Mucosa of gallbladder (tissue), 1 donor: ENCODE data around the gene LY6G6D. TPM values are rescaled to one million over a fixed set of nuclear protein-coding genes. Genes with fewer than 3 reads are reported as not detected.

Experiments
- DNase-seq: peaks from one replicate; pipeline ENCODE4 v3.0.0-alpha.2; 2020; ENCODE audit warnings: low spot score
- total RNA-seq: library from RNA; stranded (reverse); gene quantifications from one replicate; pipeline ENCODE4 v1.2.1, GENCODE V29; 2021
- donor health status: DM: no; HTN: no; CAD: no.

Gene LY6G6D
- total RNA-seq, 1 donor from 2014 or later, result not detected

GRCh38 chr6:31736021-31736767 is 21.0 kb downstream of the LY6G6D start, which contains the start of gene CLIC1:
CLIC1 (minus strand) TSS chr6:31736530; CDS start chr6:31736300, 230 bp downstream.
- peak; percentile 83 for DNase-seq

DNA sequence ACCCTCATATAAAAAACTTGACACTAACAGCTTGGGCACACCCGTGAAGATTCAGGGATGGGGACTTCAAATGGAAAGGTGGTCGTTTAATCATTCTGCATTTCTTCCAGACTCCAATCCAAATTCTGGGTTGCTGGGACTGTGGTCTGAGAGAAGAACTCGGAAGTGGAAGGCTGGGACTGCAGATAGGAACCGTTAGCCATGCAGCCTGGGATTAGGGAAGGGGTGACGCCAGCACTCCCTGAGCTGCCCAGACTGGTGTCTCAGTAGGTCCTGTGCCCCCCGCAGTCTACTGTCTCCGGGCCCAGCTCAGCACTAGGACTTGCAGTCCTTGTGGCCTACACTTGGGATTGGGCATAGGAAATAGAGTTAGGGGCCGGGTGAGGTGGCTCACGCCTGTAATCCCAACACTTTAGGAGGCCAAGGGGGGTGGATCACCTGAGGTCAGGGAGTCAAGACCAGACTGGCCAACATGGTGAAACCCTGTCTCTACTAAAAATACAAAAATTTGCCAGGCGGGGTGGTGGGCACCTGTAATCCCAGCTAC is 21.7 kb downstream of the LY6G6D start:
- no peak for DNase-seq

GRCh38 chr6:31737315-31737990 is 22.3 kb downstream of the LY6G6D start:
- no peak for DNase-seq

GRCh38 chr6:31737991-31738979 is 23.1 kb downstream of the LY6G6D start:
- DNase-seq, result peak; percentile 82

- peak; percentile 99 for DNase-seq
These were observed 24.7 kb downstream of the LY6G6D start, which contains the start of gene MSH5 for GRCh38 chr6:31739639-31740396. MSH5 (plus strand) TSS chr6:31740005; CDS start chr6:31740467, 462 bp downstream.

DNA sequence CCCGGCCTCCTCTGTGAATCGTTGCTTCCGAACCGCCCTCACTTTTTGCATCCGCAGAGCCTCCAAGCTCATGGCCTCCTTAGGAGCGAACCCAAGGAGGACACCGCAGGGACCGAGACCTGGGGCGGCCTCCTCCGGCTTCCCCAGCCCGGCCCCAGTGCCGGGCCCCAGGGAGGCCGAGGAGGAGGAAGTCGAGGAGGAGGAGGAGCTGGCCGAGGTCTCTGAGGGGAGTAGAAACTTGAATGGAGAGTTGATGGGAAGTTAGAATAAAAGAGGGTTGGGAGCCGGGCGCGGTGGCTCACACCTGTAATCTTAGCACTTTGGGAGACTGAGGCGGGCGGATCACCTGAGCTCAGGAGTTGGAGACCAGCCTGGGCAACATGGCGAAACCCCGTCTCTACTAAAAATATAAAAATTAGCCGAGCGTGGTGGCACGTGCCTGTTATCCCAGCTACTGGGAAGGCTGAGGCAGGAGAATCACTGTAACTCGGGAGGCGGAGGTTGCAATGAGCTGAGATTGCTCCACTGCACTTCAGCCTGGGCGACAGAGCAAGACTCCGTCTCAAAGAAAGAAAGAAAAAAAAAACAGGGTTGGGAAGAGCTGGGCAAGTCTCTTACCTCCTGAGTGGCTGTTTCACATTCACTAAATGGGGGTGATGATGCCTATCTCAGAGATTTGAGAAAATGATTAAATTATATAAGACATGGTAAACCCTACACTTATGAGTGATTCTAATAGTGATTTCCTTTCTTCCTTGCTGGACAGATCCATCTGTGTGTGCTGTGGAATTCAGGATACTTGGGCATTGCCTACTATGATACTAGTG is 25.5 kb downstream of the LY6G6D start:
- DNase-seq, result no peak

DNA sequence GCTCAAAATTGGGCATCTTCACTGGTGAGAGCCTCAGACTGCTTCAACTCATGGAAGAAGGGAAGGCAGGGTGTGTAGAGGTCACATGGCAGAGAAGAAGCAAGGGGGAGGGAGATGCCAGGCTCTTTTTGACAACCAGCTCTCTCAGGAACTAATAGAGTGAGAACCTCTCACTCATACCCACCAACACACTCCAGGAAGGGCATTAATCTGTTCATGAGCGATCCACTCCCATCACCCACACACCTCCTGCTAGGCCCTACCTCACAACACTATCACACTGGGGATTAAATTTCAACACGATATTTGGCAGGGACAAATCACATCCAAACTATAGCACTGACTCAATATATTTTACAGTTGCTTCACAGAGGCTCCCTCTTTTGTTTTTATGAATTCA is 26.7 kb downstream of the LY6G6D start:
- no peak for DNase-seq

DNA sequence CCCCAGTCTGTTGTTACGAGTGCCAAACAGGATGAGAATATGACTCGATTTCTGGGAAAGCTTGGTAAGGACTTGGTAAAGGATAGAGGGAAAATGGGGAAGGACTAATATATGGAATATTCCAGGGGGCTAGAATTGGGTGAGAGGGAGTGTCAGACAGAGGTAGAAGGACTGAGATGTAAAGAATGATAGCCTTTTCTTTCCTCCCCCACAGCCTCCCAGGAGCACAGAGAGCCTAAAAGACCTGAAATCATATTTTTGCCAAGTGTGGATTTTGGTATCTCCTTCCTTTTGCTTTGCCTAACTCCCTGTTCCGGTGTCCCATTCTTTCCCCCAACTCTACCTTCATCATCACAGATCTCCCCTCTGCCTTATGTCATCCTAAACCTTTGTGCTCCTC is 27.7 kb downstream of the LY6G6D start:
- no peak for DNase-seq

GRCh38 chr6:31744422-31744821 is 29.3 kb downstream of the LY6G6D start:
- DNase-seq, result no peak

DNA sequence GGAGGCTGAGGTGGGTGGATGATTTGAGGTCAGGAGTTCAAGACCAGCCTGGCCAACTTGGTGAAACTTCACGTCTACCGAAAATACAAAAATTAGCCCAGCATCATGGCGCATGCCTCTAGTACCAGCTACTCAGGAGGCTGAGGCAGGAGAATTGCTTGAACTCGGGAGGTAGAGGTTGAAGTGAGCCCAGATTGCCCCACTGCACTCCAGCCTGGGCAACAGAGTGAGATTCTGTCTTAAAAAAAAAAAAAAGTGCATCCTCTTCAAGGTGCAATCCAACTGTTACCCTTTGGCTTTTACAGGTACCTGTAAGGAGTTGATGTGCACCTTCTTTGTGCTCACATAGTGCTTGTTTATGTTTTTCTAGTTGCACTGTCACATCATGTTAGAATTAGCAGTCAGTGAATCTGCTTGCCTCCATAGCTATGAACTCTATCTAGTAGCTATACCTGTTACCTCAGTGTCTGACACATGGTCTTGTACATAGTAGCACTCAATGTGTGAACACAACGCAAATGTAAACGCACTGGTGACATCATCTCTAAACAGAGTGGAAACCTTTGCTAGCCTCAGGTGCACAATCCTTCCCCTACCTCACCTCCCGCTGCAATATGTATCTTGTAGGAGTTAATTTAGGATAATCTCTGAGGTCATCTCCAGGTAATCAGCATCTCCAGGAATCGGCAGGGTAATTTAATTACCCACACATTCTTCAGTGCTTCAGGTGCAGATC is 34.3 kb downstream of the LY6G6D start:
- DNase-seq, result no peak

DNA sequence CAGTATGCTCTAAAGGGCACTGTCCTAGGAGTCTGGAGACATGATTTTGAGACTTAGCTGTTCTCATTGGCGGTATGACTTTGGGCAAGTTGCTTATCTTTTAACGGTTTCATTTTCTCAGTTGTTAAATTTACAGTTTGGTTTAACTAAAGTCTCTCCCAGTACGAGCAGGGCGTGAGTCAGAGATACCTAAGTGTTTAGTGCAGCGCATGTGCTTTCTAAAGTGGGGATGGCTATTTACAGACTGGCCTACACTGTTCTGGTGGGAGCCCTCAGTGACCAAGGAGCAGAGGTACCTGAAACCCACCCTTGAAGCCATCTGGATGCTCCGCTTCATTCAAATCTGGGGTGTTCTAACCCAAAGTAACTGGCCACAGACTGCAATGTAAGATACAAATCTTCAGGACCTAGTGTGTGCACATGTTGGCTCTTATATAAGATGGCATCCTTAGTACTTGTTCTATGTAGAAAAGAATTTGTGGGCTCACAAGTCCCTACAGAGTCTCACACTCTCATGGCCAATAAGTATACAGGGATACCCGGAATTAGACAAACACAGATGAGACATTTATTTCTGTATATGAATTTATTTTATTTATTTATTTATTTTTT is 35.4 kb downstream of the LY6G6D start:
- no peak for DNase-seq

GRCh38 chr6:31752739-31753319 is 37.7 kb downstream of the LY6G6D start:
- DNase-seq, result no peak

DNA sequence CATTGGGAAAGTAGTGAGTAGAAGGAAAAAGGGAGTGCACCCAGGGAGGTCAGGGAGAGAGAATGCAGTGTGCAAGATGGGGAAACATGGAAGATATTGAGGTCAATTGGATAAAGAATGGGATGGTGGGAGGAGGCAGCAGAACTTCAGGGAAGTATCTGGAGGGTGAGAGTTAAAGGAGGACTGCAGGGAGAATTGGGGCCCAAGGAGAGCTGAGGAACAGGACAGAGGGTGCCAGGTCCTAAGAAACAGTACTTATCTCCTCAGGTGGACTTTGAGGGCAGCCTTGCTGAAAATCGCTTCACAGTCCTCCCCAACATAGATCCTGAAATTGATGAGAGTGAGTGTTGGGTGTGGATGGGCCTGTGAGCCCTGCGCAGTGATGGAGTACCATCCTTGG is 43.1 kb downstream of the LY6G6D start:
- no peak for DNase-seq

DNA sequence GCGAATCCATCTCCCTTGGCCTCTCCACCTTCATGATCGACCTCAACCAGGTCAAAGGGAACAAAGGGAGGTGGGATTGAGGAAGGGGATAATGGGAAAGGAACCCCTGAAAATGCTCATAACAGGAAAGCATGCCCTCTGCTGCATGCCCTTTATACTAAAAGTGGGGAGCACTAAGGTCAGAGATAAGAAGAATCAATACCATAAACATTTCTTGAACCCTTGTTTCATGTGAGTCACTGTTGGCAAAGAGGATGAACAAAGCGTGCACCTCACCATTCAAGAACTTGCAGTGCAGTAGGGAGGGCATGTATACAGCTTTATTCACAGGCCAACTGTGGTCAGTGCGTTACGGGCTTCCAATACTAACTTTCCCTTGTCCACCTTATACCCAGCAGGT is 45.6 kb downstream of the LY6G6D start:
- DNase-seq, result no peak

DNA sequence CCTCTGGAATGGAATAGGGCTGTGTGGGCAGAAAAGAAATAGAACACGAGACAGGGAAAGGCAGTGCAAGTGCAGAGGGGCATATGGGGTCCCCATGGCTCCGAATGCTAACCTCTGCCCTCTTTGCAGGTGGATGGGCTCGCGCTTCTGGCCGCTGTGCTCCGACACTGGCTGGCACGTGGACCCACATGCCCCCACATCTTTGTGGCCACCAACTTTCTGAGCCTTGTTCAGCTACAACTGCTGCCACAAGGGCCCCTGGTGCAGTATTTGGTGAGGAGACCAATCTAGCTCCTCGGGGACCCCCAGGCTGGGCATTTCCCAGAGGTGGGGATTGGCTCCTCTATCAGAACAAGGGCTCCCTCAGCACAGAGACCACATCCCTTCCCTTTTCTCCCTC is 46.2 kb downstream of the LY6G6D start:
- DNase-seq, result no peak

DNA sequence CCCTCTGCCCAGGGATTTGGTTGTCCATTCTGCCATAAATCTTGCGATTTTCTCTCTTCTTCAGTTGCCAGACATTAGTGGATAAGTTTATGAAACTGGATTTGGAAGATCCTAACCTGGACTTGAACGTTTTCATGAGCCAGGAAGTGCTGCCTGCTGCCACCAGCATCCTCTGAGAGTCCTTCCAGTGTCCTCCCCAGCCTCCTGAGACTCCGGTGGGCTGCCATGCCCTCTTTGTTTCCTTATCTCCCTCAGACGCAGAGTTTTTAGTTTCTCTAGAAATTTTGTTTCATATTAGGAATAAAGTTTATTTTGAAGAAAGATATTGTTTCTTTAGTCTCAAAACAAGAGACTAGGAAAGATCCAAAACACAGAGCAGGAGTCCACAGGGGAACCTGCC is 47.2 kb downstream of the LY6G6D start, which contains the start of gene SAPCD1:
Gene SAPCD1 (plus strand): TSS at position 301 of the 400 bp plus-strand sequence. CDS start 399 bp downstream, outside the sequence.
- DNase-seq, result no peak

GRCh38 chr6:31762878-31763618 is 47.9 kb downstream of the LY6G6D start:
- no peak for DNase-seq

DNA sequence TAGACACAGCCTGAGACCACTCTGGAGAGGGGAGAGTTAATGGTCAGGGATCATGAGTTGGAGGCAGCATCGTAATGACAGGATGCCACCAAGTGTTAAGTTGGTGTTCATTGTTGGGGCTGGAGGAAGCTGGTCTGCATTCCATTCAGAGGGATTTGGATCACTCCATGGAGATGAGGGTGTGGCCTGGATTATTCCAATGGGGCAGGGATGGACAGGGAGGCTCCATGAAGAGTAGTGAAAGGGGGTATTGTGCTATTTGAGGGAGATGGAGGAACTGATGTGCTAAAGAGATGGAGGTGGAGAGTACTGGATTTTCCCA is 48.4 kb downstream of the LY6G6D start:
- DNase-seq, result no peak
